ENCODE data around the gene RNF40.

DNA sequence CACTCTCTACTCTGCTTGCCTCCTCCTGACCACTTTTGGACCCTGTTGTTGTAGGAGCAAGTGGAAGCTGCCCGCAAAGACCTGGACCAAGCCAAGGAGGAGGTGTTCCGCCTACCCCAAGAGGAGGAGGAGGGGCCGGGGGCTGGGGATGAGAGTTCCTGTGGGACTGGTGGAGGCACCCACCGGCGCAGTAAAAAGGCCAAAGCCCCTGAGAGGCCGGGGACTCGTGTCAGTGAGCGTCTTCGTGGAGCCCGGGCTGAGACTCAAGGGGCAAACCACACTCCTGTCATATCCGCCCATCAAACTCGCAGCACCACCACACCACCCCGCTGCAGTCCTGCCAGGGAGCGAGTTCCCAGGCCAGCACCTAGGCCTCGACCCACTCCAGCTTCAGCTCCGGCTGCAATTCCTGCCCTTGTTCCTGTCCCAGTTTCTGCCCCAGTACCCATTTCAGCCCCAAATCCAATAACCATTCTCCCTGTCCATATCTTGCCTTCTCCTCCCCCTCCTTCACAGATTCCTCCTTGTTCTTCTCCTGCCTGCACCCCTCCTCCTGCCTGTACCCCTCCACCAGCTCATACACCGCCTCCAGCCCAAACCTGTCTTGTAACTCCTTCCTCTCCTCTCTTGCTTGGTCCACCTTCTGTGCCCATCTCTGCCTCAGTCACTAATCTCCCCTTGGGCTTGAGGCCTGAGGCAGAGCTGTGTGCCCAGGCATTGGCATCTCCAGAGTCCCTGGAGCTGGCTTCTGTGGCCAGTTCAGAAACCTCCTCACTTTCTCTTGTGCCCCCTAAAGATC is 24.9 kb upstream of the RNF40 start:
- TF ChIP-seq, protein P1, sequence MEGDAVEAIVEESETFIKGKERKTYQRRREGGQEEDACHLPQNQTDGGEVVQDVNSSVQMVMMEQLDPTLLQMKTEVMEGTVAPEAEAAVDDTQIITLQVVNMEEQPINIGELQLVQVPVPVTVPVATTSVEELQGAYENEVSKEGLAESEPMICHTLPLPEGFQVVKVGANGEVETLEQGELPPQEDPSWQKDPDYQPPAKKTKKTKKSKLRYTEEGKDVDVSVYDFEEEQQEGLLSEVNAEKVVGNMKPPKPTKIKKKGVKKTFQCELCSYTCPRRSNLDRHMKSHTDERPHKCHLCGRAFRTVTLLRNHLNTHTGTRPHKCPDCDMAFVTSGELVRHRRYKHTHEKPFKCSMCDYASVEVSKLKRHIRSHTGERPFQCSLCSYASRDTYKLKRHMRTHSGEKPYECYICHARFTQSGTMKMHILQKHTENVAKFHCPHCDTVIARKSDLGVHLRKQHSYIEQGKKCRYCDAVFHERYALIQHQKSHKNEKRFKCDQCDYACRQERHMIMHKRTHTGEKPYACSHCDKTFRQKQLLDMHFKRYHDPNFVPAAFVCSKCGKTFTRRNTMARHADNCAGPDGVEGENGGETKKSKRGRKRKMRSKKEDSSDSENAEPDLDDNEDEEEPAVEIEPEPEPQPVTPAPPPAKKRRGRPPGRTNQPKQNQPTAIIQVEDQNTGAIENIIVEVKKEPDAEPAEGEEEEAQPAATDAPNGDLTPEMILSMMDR (optimal IDR thresholded peaks at IDR 0.05 in 1 of 3, IDR thresholded peaks at IDR 0.05 in 1 of 3, conservative IDR thresholded peaks at IDR 0.05 in 1 of 3; ENCODE audit: extremely low read depth in 1 of 3, insufficient read depth in 2 of 3, low read length in 3 of 3) = no peak
- TF ChIP-seq EZH2 (IDR thresholded peaks at IDR 0.05; ENCODE audit: low read length) = no peak

Measured in keratinocyte (primary cell).